ENCODE data around the gene TSPAN32.

The TSPAN32 gene

GRCh38 chr11:2301631-2302305 lies at the start of gene TSPAN32, which contains the start of gene C11orf21:
TSPAN32 (plus strand) TSS chr11:2302013; CDS start chr11:2302150, 137 bp downstream.
C11orf21 (minus strand) TSS chr11:2301918; CDS start chr11:2301808, 110 bp downstream.
- Mint-ChIP-seq H3K27ac (peak within 1 kb of the TSS; percentile 98), H3K36me3 (no peaks in the 10 kb centered on the region), H3K4me3 (peak within 1 kb of the TSS; percentile 89), H3K9me3 (no peaks in the 10 kb centered on the region), H3K4me1 (peaks cover 84% of the 10 kb centered on the region)
- ATAC-seq (peak; percentile 72), DNase-seq (ENCODE audit: low spot score in 2 of 2) (peak in 1 of 2 donors; percentile 80)

GRCh38 chr11:2252018-2252417 lies 49.8 kb upstream of the TSPAN32 start:
- H3K4me1 Mint-ChIP-seq = no peaks in the 10 kb centered on the region
- H3K9me3 Mint-ChIP-seq = no peaks in the 10 kb centered on the region
- no peak overlapping the region for H3K4me3 Mint-ChIP-seq
- peaks cover 5% of the 10 kb centered on the region for H3K36me3 Mint-ChIP-seq
- H3K27ac Mint-ChIP-seq = no peak overlapping the region
- ATAC-seq (no peak), DNase-seq (ENCODE audit: low spot score in 2 of 2) (no peak)

GRCh38 chr11:2256293-2256913 lies 45.4 kb upstream of the TSPAN32 start:
- DNase-seq (ENCODE audit: low spot score in 2 of 2) = no peak
- H3K9me3 Mint-ChIP-seq = no peaks in the 10 kb centered on the region
- peaks cover 5% of the 10 kb centered on the region for H3K4me1 Mint-ChIP-seq
- no peak overlapping the region for H3K4me3 Mint-ChIP-seq
- no peak for ATAC-seq
- no peak overlapping the region for H3K27ac Mint-ChIP-seq
- no peaks in the 10 kb centered on the region for H3K36me3 Mint-ChIP-seq

GRCh38 chr11:2256951-2257700 lies 44.7 kb upstream of the TSPAN32 start:
- H3K9me3 Mint-ChIP-seq = no peaks in the 10 kb centered on the region
- H3K36me3 Mint-ChIP-seq = no peaks in the 10 kb centered on the region
- DNase-seq (ENCODE audit: low spot score in 2 of 2) = no peak
- H3K4me3 Mint-ChIP-seq = no peak overlapping the region
- peaks cover 5% of the 10 kb centered on the region for H3K4me1 Mint-ChIP-seq
- ATAC-seq = no peak
- no peak overlapping the region for H3K27ac Mint-ChIP-seq

- DNase-seq (ENCODE audit: low spot score in 2 of 2) (peak in 1 of 2 donors; percentile 44), ATAC-seq (no peak)
- Mint-ChIP-seq H3K36me3 (no peaks in the 10 kb centered on the region), H3K4me1 (peaks cover 5% of the 10 kb centered on the region), H3K9me3 (no peaks in the 10 kb centered on the region), H3K27ac (no peak overlapping the region), H3K4me3 (no peak overlapping the region)
Observed at GRCh38 chr11:2258501-2259465, 43.0 kb upstream of the TSPAN32 start.

- H3K9me3 Mint-ChIP-seq = no peaks in the 10 kb centered on the region
- ATAC-seq (no peak), DNase-seq (ENCODE audit: low spot score in 2 of 2) (peak in 1 of 2 donors; percentile 41)
- H3K27ac Mint-ChIP-seq = peak overlapping the region; percentile 40
- peaks cover 5% of the 10 kb centered on the region for H3K4me1 Mint-ChIP-seq
- no peaks in the 10 kb centered on the region for H3K36me3 Mint-ChIP-seq
- H3K4me3 Mint-ChIP-seq = no peak overlapping the region
Observed at GRCh38 chr11:2259466-2259830, 42.4 kb upstream of the TSPAN32 start.

GRCh38 chr11:2259897-2260451 lies 41.8 kb upstream of the TSPAN32 start:
- H3K9me3 Mint-ChIP-seq = no peaks in the 10 kb centered on the region
- ATAC-seq = no peak
- H3K4me1 Mint-ChIP-seq = peaks cover 5% of the 10 kb centered on the region
- H3K27ac Mint-ChIP-seq = peak overlapping the region; percentile 40
- DNase-seq (ENCODE audit: low spot score in 2 of 2) = no peak
- no peaks in the 10 kb centered on the region for H3K36me3 Mint-ChIP-seq
- H3K4me3 Mint-ChIP-seq = no peak overlapping the region

GRCh38 chr11:2260491-2261364 lies 41.1 kb upstream of the TSPAN32 start:
- Mint-ChIP-seq H3K4me1 (peaks cover 12% of the 10 kb centered on the region), H3K4me3 (no peak overlapping the region), H3K27ac (no peak overlapping the region), H3K9me3 (no peaks in the 10 kb centered on the region), H3K36me3 (no peaks in the 10 kb centered on the region)
- ATAC-seq (no peak), DNase-seq (ENCODE audit: low spot score in 2 of 2) (no peak)

GRCh38 chr11:2261436-2262230 lies 40.2 kb upstream of the TSPAN32 start:
- no peak for DNase-seq (ENCODE audit: low spot score in 2 of 2)
- Mint-ChIP-seq H3K36me3 (no peaks in the 10 kb centered on the region), H3K27ac (peak overlapping the region; percentile 58), H3K9me3 (no peaks in the 10 kb centered on the region), H3K4me3 (no peak overlapping the region), H3K4me1 (peaks cover 21% of the 10 kb centered on the region)
- ATAC-seq = no peak

GRCh38 chr11:2262301-2263070 lies 39.3 kb upstream of the TSPAN32 start:
- H3K4me3 Mint-ChIP-seq = no peak overlapping the region
- H3K36me3 Mint-ChIP-seq = no peaks in the 10 kb centered on the region
- ATAC-seq (no peak), DNase-seq (ENCODE audit: low spot score in 2 of 2) (no peak)
- H3K9me3 Mint-ChIP-seq = no peaks in the 10 kb centered on the region
- peak overlapping the region; percentile 58 for H3K27ac Mint-ChIP-seq
- H3K4me1 Mint-ChIP-seq = peaks cover 22% of the 10 kb centered on the region

GRCh38 chr11:2263071-2263565 lies 38.7 kb upstream of the TSPAN32 start:
- no peak overlapping the region for H3K27ac Mint-ChIP-seq
- H3K4me3 Mint-ChIP-seq = no peak overlapping the region
- ATAC-seq (no peak), DNase-seq (ENCODE audit: low spot score in 2 of 2) (no peak)
- peaks cover 26% of the 10 kb centered on the region for H3K4me1 Mint-ChIP-seq
- H3K9me3 Mint-ChIP-seq = no peaks in the 10 kb centered on the region
- H3K36me3 Mint-ChIP-seq = peaks cover 4% of the 10 kb centered on the region

GRCh38 chr11:2263724-2264360 lies 38.0 kb upstream of the TSPAN32 start:
- Mint-ChIP-seq H3K36me3 (peaks cover 6% of the 10 kb centered on the region), H3K27ac (no peak overlapping the region), H3K4me1 (peaks cover 28% of the 10 kb centered on the region), H3K9me3 (no peaks in the 10 kb centered on the region), H3K4me3 (no peak overlapping the region)
- DNase-seq (ENCODE audit: low spot score in 2 of 2) (no peak), ATAC-seq (no peak)

All from stimulated activated effector memory CD8-positive, alpha-beta T cell treated with anti-CD3 and anti-CD28 coated beads, Interleukin-12 subunit alpha, Interleukin-12 subunit beta, amount 100 ng/mL, for 72 hours (primary cell).